ENCODE data around the gene SPC25. TPM values are rescaled to one million over a fixed set of nuclear protein-coding genes. Genes with fewer than 3 reads are reported as not detected.

Gene SPC25
- total and polyA plus RNA-seq, 12 donors, result 0.10 to 3.7 (median 0.44) TPM; not detected in 5

DNA sequence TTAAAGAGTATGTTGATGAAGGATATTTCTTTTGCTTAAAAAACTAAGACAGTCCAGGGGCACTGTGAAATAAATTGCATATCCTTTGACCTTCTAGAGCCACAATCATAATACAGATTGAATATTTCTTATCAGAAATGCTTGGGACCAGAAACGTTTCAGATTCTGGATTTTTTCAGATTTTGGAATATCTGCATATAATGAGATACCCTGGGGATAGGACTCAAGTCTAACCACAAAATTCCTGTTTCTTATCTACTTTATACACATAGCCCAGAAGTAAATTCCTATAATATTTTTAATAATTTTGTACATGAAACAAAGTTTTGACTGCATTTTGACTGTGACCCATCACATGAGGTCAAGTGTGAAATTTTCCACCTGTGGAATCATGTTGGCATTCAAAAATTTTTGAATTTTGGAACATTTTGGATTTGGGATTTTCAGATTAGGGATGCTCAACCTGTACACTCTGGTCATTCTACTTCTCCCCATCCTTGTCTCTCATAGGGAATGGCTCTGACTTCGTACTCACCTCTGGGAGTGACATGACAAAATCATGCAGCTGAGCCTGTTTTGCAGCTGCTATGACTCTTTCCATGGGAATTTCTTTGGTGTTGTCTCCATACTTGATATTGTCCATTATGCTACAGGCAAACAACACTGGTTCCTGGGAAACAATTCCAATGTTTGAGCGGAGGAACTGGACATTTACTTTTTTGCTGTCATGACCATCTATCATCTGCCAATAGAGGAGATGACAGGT lies 36.6 kb upstream of the SPC25 start:
- Histone ChIP-seq H3K9me3 (no peaks in the 10 kb centered on the region), H3K27me3 (peaks cover 0 to 34% (median 6%) of the 10 kb centered on the region in 7 donors), H3K4me3 (no peak overlapping the region), H3K36me3 (no peaks in the 10 kb centered on the region), H3K4me1 (no peaks in the 10 kb centered on the region), H3K27ac (no peak overlapping the region)
- no peak for TF ChIP-seq CTCF (IDR thresholded peaks at IDR 0.05)
- WGBS, 2 donors, result 65 to 67% methylated on average over 3 of the region's 3 CpGs
- DNase-seq (no peak), ATAC-seq (no peak)
- intact Hi-C loops (cut with DNase I), result loop anchor here in 1 of 10 donors (10.0 kb wide), 1 partner anchor 802 kb away; no protein-coding TSS in a partner anchor

- ATAC-seq, result no peak
- TF ChIP-seq CTCF (IDR thresholded peaks at IDR 0.05), result peak; percentile 49 to 79 (median 70)
- Histone ChIP-seq H3K4me1 (no peaks in the 10 kb centered on the region), H3K27me3 (peaks cover 0 to 14% (median 4%) of the 10 kb centered on the region in 7 donors), H3K9me3 (peaks cover 0 to 5% (median 0%) of the 10 kb centered on the region in 11 donors), H3K4me3 (no peak overlapping the region), H3K27ac (no peak overlapping the region), H3K36me3 (no peaks in the 10 kb centered on the region)
- intact Hi-C loops (cut with DNase I), result loop anchor here in 7 of 10 donors (1.0 to 10.0 kb wide), 7 partner anchors 146 to 796 kb away; no protein-coding TSS in a partner anchor
- 24 to 25% methylated on average over 4 of the region's 4 CpGs for WGBS, 2 donors
- DNase-seq, result no peak
These were observed 30.4 kb upstream of the SPC25 start for GRCh38 chr2:168920504-168921157.

DNA sequence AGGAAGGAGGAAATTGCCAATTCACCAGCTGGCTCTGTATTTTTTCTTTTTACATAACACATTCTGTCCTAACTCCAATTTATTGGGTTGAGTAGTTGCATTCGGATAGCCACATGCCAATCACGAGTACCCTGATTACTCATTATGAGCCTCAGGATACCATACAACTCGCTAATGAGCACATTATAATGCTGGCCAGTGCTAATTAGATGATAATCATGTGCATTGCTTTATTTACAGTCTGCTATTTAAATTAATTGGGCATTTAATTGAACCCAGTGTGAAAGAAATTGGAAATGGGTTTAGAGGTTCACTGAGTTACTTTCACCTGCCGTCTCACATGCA lies 26.1 kb upstream of the SPC25 start:
- peaks cover 0 to 8% (median 0%) of the 10 kb centered on the region in 11 donors for H3K9me3 ChIP-seq
- no peak overlapping the region for H3K27ac ChIP-seq
- no peak for DNase-seq
- peaks cover 0 to 6% (median 0%) of the 10 kb centered on the region in 9 donors for H3K4me1 ChIP-seq
- intact Hi-C loops (cut with DNase I), result loop anchor here in 3 of 10 donors (5.0 kb wide), 2 partner anchors 139 to 144 kb away; no protein-coding TSS in a partner anchor
- TF ChIP-seq CTCF (IDR thresholded peaks at IDR 0.05), result no peak
- no peaks in the 10 kb centered on the region for H3K36me3 ChIP-seq
- no peak overlapping the region for H3K4me3 ChIP-seq
- H3K27me3 ChIP-seq, result peaks cover 0 to 18% (median 6%) of the 10 kb centered on the region in 7 donors
- ATAC-seq, result no peak
- WGBS, 2 donors, result 89 to 93% methylated on average over 4 of the region's 4 CpGs

GRCh38 chr2:168915441-168916330 lies 25.5 kb upstream of the SPC25 start:
- DNase-seq (no peak), ATAC-seq (no peak)
- H3K4me1 ChIP-seq, result peaks cover 0 to 6% (median 0%) of the 10 kb centered on the region in 9 donors
- intact Hi-C loops (cut with DNase I), result loop anchor here in 3 of 10 donors (5.0 kb wide), 2 partner anchors 138 to 143 kb away; no protein-coding TSS in a partner anchor
- peaks cover 0 to 8% (median 0%) of the 10 kb centered on the region in 11 donors for H3K9me3 ChIP-seq
- H3K27me3 ChIP-seq, result peaks cover 0 to 18% (median 3%) of the 10 kb centered on the region in 7 donors
- WGBS, 2 donors, result 95 to 98% methylated on average over 3 of the region's 3 CpGs
- no peaks in the 10 kb centered on the region for H3K36me3 ChIP-seq
- no peak overlapping the region for H3K27ac ChIP-seq
- no peak overlapping the region for H3K4me3 ChIP-seq
- no peak for TF ChIP-seq CTCF (IDR thresholded peaks at IDR 0.05)
